Fibroblast of gingiva (primary cell): ENCODE measurements around the gene B9D2.

Experiments
- DNase-seq: peaks from one replicate; pipeline ENCODE4 v3.0.0-alpha.2; 2011; ENCODE audit warnings: low read depth

The B9D2 gene

DNA sequence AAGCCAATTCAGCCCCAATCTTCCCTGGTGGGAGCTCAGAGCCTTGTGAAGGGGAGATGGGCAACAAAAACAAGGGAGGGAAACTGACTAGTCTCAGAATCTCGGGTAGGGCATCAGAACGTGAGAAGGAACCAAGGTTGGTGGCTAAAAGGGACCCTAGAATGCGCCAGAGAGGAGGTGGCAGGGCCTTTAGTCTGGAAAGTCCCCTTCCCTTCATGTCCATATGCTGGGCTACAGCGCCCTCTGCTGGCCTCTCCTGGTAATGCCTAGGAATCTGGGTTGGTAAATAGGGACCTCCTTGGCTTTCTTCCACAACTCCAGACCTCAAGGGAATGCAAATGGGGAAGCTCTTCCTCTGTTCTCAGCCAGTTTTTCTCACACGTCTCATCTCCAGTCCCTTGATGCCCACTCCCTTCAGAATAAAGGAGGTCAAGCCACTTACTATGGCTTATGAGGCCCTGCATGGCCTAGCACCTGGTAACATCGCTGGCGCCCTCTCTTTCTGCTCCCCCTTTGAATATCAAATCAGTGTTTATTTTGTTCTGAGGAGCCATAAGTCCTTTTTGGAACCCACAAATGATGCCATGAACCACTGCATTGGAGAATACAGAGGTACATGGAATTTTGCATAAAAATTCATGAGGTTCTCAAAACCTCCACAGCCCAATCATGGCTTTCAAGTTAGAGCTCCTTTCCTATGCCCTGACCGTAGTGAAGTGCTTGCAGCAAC, 55.3 kb downstream of the B9D2 start:
- peak; percentile 82 for DNase-seq

- no peak for DNase-seq
These were observed 55.9 kb downstream of the B9D2 start for GRCh38 chr19:41307954-41308449.

- DNase-seq, result no peak
These were observed 56.7 kb downstream of the B9D2 start for GRCh38 chr19:41307090-41307875.

- no peak for DNase-seq
These were observed 57.8 kb downstream of the B9D2 start for GRCh38 chr19:41305927-41306793.

- no peak for DNase-seq
These were observed 59.1 kb downstream of the B9D2 start for GRCh38 chr19:41304706-41305483.
